HCT116 (cell line): ENCODE measurements around the gene TLK1.

Source experiments
- CEBPB ChIP-seq: IDR thresholded peaks from 2 replicates; pipeline ENCODE4 v1.6.1; 2012; ENCODE audit warnings: low read depth
- CTCF ChIP-seq, 3 experiments: fragments of 200-600 bp in 1 of 3; sonication (generic) in 1 of 3; IDR thresholded peaks in 2 of 3; conservative IDR thresholded peaks in 1 of 3; 2 replicates each; pipeline ENCODE4 v1.5.1; 2012 to 2017; ENCODE audit warnings: low read depth in 2 of 3, low read length in 2 of 3, antibody characterized with exemption in 1 of 3, borderline replicate concordance in 1 of 3, control low read depth in 1 of 3, mild to moderate bottlenecking in 1 of 3, mixed read lengths in 1 of 3, mixed run types in 1 of 3, moderate library complexity in 1 of 3; ENCODE audit not compliant: insufficient read depth in 1 of 3
- ELF1 ChIP-seq: IDR thresholded peaks from 2 replicates; pipeline ENCODE4 v1.6.1; 2012; ENCODE audit warnings: low read depth, borderline replicate concordance
- EZH2 ChIP-seq: fragments of 200-600 bp; sonication (generic); IDR thresholded peaks from 2 replicates; pipeline ENCODE4 v1.6.1; 2017; ENCODE audit warnings: antibody characterized with exemption, mixed run types
- EZH2phosphoT487 ChIP-seq: fragments of 200-600 bp; IDR thresholded peaks from 2 replicates; pipeline ENCODE4 v1.6.1; 2018; ENCODE audit warnings: antibody characterized with exemption, borderline replicate concordance
- POLR2A ChIP-seq: IDR thresholded peaks from 2 replicates; pipeline ENCODE4 v1.7.0; 2011; ENCODE audit warnings: borderline replicate concordance; ENCODE audit not compliant: insufficient read depth, insufficient read length; ENCODE audit errors: extremely low read depth
- POLR2AphosphoS5 ChIP-seq: IDR thresholded peaks from 2 replicates; pipeline ENCODE4 v1.6.1; 2011; ENCODE audit warnings: mild to moderate bottlenecking, low read depth, low read length, moderate library complexity
- RAD21 ChIP-seq: IDR thresholded peaks from 2 replicates; pipeline ENCODE4 v1.6.1; 2012; ENCODE audit warnings: low read depth, mild to moderate bottlenecking
- SP1 ChIP-seq: IDR thresholded peaks from 2 replicates; pipeline ENCODE4 v1.6.1; 2012; ENCODE audit warnings: low read depth
- TCF7L2 ChIP-seq: IDR thresholded peaks from 2 replicates; pipeline ENCODE4 v1.7.0; 2011; ENCODE audit warnings: borderline replicate concordance, inconsistent platforms; ENCODE audit not compliant: insufficient read depth, insufficient read length; ENCODE audit errors: extremely low read depth
- ZNF274 ChIP-seq: fragments of 200-500 bp; sonication (Bioruptor generic); IDR thresholded peaks from 2 replicates; pipeline ENCODE4 v1.6.1; 2014; ENCODE audit warnings: mild to moderate bottlenecking, low read depth, low read length, inconsistent platforms
- TF ChIP-seq, protein P1 (sequence below): IDR thresholded peaks from 2 replicates; pipeline ENCODE4 v1.6.1; 2012

DNA sequence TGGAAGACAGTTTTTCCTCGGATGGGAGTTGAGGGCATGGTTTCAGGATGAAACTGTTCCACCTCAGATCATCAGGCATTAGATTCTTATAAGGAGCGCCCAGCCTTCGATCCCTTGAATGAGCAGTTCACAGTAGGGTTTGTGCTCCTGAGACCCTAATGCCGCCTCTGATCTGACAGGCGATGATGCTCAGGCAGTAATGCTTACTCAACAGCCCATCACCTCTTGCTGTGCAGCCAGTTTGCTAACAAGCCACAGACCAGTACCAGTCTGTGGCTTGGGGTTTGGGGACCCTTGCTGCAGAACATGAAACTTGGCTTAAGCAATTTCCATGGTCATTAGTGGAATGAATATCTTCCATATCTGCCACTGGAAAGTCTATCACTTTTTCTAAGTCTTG is 175.3 kb downstream of the TLK1 start:
- TF ChIP-seq, protein P1, sequence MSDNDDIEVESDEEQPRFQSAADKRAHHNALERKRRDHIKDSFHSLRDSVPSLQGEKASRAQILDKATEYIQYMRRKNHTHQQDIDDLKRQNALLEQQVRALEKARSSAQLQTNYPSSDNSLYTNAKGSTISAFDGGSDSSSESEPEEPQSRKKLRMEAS, result no peak
- TF ChIP-seq CTCF (IDR thresholded peaks at IDR 0.05 in 2 of 3, conservative IDR thresholded peaks at IDR 0.05 in 1 of 3; ENCODE audit: borderline replicate concordance in 1 of 3, insufficient read depth in 1 of 3, low read depth in 2 of 3, low read length in 2 of 3) (no peak), POLR2AphosphoS5 (no peak), RAD21 (no peak), POLR2A (no peak), SP1 (no peak), ZNF274 (no peak), ELF1 (no peak), TCF7L2 (no peak), EZH2phosphoT487 (no peak), CEBPB (no peak), EZH2 (no peak)
